Measurements from ENCODE around the gene HLA-DMB.

HLA-DMB gene

GRCh38 chr6:32960563-32960962, 19.7 kb upstream of the HLA-DMB start:
- WGBS (ENCODE audit: insufficient coverage, insufficient read length) = no CpG with 5 or more reads among the region's 5 CpGs
- Histone ChIP-seq H3K27ac (ENCODE audit: low read length) (no peak overlapping the region), H3K9me3 (ENCODE audit: control insufficient read depth, insufficient read depth, low read length) (no peaks in the 10 kb centered on the region), H3K36me3 (ENCODE audit: control insufficient read depth, insufficient read depth, low read length) (no peaks in the 10 kb centered on the region), H3K4me3 (ENCODE audit: low read length) (no peak overlapping the region), H3K27me3 (ENCODE audit: control insufficient read depth, insufficient read depth, low read length) (no peaks in the 10 kb centered on the region), H3K4me1 (ENCODE audit: control insufficient read depth, insufficient read depth, low read length) (no peaks in the 10 kb centered on the region)
- no peak for DNase-seq (ENCODE audit: low read depth, low spot score)

GRCh38 chr6:32956176-32956575, 15.3 kb upstream of the HLA-DMB start:
- Histone ChIP-seq H3K4me1 (ENCODE audit: control insufficient read depth, insufficient read depth, low read length) (peaks cover 5% of the 10 kb centered on the region; the same call in 1 of the 2 replicates), H3K27me3 (ENCODE audit: control insufficient read depth, insufficient read depth, low read length) (no peaks in the 10 kb centered on the region), H3K4me3 (ENCODE audit: low read length) (no peak overlapping the region), H3K9me3 (ENCODE audit: control insufficient read depth, insufficient read depth, low read length) (no peaks in the 10 kb centered on the region), H3K27ac (ENCODE audit: low read length) (no peak overlapping the region), H3K36me3 (ENCODE audit: control insufficient read depth, insufficient read depth, low read length) (no peaks in the 10 kb centered on the region)
- no peak for DNase-seq (ENCODE audit: low read depth, low spot score)
- no CpG with 5 or more reads among the region's 2 CpGs for WGBS (ENCODE audit: insufficient coverage, insufficient read length)

GRCh38 chr6:32954986-32955802, 14.4 kb upstream of the HLA-DMB start:
- H3K4me1 ChIP-seq (ENCODE audit: control insufficient read depth, insufficient read depth, low read length) = peaks cover 5% of the 10 kb centered on the region; the same call in 1 of the 2 replicates
- H3K27me3 ChIP-seq (ENCODE audit: control insufficient read depth, insufficient read depth, low read length) = no peaks in the 10 kb centered on the region
- H3K27ac ChIP-seq (ENCODE audit: low read length) = no peak overlapping the region
- H3K4me3 ChIP-seq (ENCODE audit: low read length) = no peak overlapping the region
- no peak for DNase-seq (ENCODE audit: low read depth, low spot score)
- no peaks in the 10 kb centered on the region for H3K9me3 ChIP-seq (ENCODE audit: control insufficient read depth, insufficient read depth, low read length)
- no peaks in the 10 kb centered on the region for H3K36me3 ChIP-seq (ENCODE audit: control insufficient read depth, insufficient read depth, low read length)
- WGBS (ENCODE audit: insufficient coverage, insufficient read length) = no CpG with 5 or more reads among the region's 3 CpGs

- Histone ChIP-seq H3K27me3 (ENCODE audit: control insufficient read depth, insufficient read depth, low read length) (no peaks in the 10 kb centered on the region), H3K27ac (ENCODE audit: low read length) (no peak overlapping the region), H3K36me3 (ENCODE audit: control insufficient read depth, insufficient read depth, low read length) (no peaks in the 10 kb centered on the region), H3K4me3 (ENCODE audit: low read length) (no peak overlapping the region), H3K9me3 (ENCODE audit: control insufficient read depth, insufficient read depth, low read length) (no peaks in the 10 kb centered on the region), H3K4me1 (ENCODE audit: control insufficient read depth, insufficient read depth, low read length) (peaks cover 5% of the 10 kb centered on the region; the same call in 1 of the 2 replicates)
- no CpG with 5 or more reads among the region's 4 CpGs for WGBS (ENCODE audit: insufficient coverage, insufficient read length)
- no peak for DNase-seq (ENCODE audit: low read depth, low spot score)
Observed at GRCh38 chr6:32954267-32954666, 13.4 kb upstream of the HLA-DMB start.

- Histone ChIP-seq H3K4me1 (ENCODE audit: control insufficient read depth, insufficient read depth, low read length) (peaks cover 5% of the 10 kb centered on the region; the same call in 1 of the 2 replicates), H3K27ac (ENCODE audit: low read length) (no peak overlapping the region), H3K27me3 (ENCODE audit: control insufficient read depth, insufficient read depth, low read length) (no peaks in the 10 kb centered on the region), H3K36me3 (ENCODE audit: control insufficient read depth, insufficient read depth, low read length) (no peaks in the 10 kb centered on the region), H3K4me3 (ENCODE audit: low read length) (no peak overlapping the region), H3K9me3 (ENCODE audit: control insufficient read depth, insufficient read depth, low read length) (no peaks in the 10 kb centered on the region)
- DNase-seq (ENCODE audit: low read depth, low spot score) = no peak
- no CpG with 5 or more reads among the region's 4 CpGs for WGBS (ENCODE audit: insufficient coverage, insufficient read length)
Observed at GRCh38 chr6:32953775-32954174, 12.9 kb upstream of the HLA-DMB start.

- Histone ChIP-seq H3K9me3 (ENCODE audit: control insufficient read depth, insufficient read depth, low read length) (no peaks in the 10 kb centered on the region), H3K36me3 (ENCODE audit: control insufficient read depth, insufficient read depth, low read length) (no peaks in the 10 kb centered on the region), H3K4me1 (ENCODE audit: control insufficient read depth, insufficient read depth, low read length) (peaks cover 5% of the 10 kb centered on the region; the same call in 1 of the 2 replicates), H3K4me3 (ENCODE audit: low read length) (no peak within 1 kb of the TSS), H3K27ac (ENCODE audit: low read length) (no peak within 1 kb of the TSS), H3K27me3 (ENCODE audit: control insufficient read depth, insufficient read depth, low read length) (no peaks in the 10 kb centered on the region)
- no CpG with 5 or more reads among the region's 10 CpGs for WGBS (ENCODE audit: insufficient coverage, insufficient read length)
- DNase-seq (ENCODE audit: low read depth, low spot score) = peak; percentile 89
Observed at GRCh38 chr6:32952817-32953739, 12.2 kb upstream of the HLA-DMB start, which contains the start of gene HLA-DMA. Gene HLA-DMA (minus strand): TSS chr6:32953097. CDS start chr6:32953036, 61 bp downstream.

- H3K27ac ChIP-seq (ENCODE audit: low read length) = no peak overlapping the region
- no CpG with 5 or more reads among the region's 8 CpGs for WGBS (ENCODE audit: insufficient coverage, insufficient read length)
Observed at GRCh38 chr6:32950449-32950848, 9.6 kb upstream of the HLA-DMB start.

GRCh38 chr6:32950010-32950409, 9.2 kb upstream of the HLA-DMB start:
- H3K4me1 ChIP-seq (ENCODE audit: control insufficient read depth, insufficient read depth, low read length) = peaks cover 5% of the 10 kb centered on the region; the same call in 1 of the 2 replicates
- H3K9me3 ChIP-seq (ENCODE audit: control insufficient read depth, insufficient read depth, low read length) = no peaks in the 10 kb centered on the region
- H3K27me3 ChIP-seq (ENCODE audit: control insufficient read depth, insufficient read depth, low read length) = no peaks in the 10 kb centered on the region
- no peak overlapping the region for H3K27ac ChIP-seq (ENCODE audit: low read length)
- no peak overlapping the region for H3K4me3 ChIP-seq (ENCODE audit: low read length)
- no peak for DNase-seq (ENCODE audit: low read depth, low spot score)
- H3K36me3 ChIP-seq (ENCODE audit: control insufficient read depth, insufficient read depth, low read length) = no peaks in the 10 kb centered on the region
- no CpG with 5 or more reads among the region's 3 CpGs for WGBS (ENCODE audit: insufficient coverage, insufficient read length)

More at GRCh38 chr6:32950449-32950848, 9.6 kb upstream of the HLA-DMB start:
- H3K4me1 ChIP-seq (ENCODE audit: control insufficient read depth, insufficient read depth, low read length) = peaks cover 5% of the 10 kb centered on the region; the same call in 1 of the 2 replicates
- no peak for DNase-seq (ENCODE audit: low read depth, low spot score)
- no peaks in the 10 kb centered on the region for H3K9me3 ChIP-seq (ENCODE audit: control insufficient read depth, insufficient read depth, low read length)
- H3K36me3 ChIP-seq (ENCODE audit: control insufficient read depth, insufficient read depth, low read length) = no peaks in the 10 kb centered on the region
- H3K4me3 ChIP-seq (ENCODE audit: low read length) = no peak overlapping the region
- no peaks in the 10 kb centered on the region for H3K27me3 ChIP-seq (ENCODE audit: control insufficient read depth, insufficient read depth, low read length)

GRCh38 chr6:32949113-32949512, 8.3 kb upstream of the HLA-DMB start:
- WGBS (ENCODE audit: insufficient coverage, insufficient read length) = no CpG with 5 or more reads among the region's 9 CpGs
- H3K4me1 ChIP-seq (ENCODE audit: control insufficient read depth, insufficient read depth, low read length) = peaks cover 5% of the 10 kb centered on the region; the same call in 1 of the 2 replicates
- no peak for DNase-seq (ENCODE audit: low read depth, low spot score)

More at GRCh38 chr6:32949113-32949512, 8.3 kb upstream of the HLA-DMB start:
- Histone ChIP-seq H3K27ac (ENCODE audit: low read length) (no peak overlapping the region), H3K4me3 (ENCODE audit: low read length) (no peak overlapping the region), H3K36me3 (ENCODE audit: control insufficient read depth, insufficient read depth, low read length) (no peaks in the 10 kb centered on the region), H3K9me3 (ENCODE audit: control insufficient read depth, insufficient read depth, low read length) (no peaks in the 10 kb centered on the region), H3K27me3 (ENCODE audit: control insufficient read depth, insufficient read depth, low read length) (no peaks in the 10 kb centered on the region)
